GM23248 (cell line): Measurements from ENCODE around the gene NSA2.

Source experiments
- EZH2 ChIP-seq: fragments of 200-600 bp; sonication (generic); IDR thresholded peaks from 2 replicates; pipeline ENCODE4 v1.6.1; 2018; ENCODE audit warnings: antibody characterized with exemption, mild to moderate bottlenecking; ENCODE audit not compliant: insufficient read depth, poor library complexity, severe bottlenecking
- EZH2phosphoT487 ChIP-seq: fragments of 200-600 bp; sonication (generic); IDR thresholded peaks from 2 replicates; pipeline ENCODE4 v1.6.1; 2018; ENCODE audit warnings: antibody characterized with exemption, moderate library complexity, mild to moderate bottlenecking, low read depth; ENCODE audit not compliant: insufficient read depth

GRCh38 chr5:74722271-74722670, 44.8 kb upstream of the NSA2 start:
- TF ChIP-seq EZH2, result no peak
- TF ChIP-seq EZH2phosphoT487, result no peak
